MM.1S (cell line): ENCODE measurements around the gene ATAD5.

Experiments
- EZH2 ChIP-seq: fragments of 300-600 bp; sonication (generic); optimal IDR thresholded peaks from 2 replicates; pipeline ENCODE3; 2017; ENCODE audit warnings: low read depth, mild to moderate bottlenecking, antibody characterized with exemption, low read length, mixed read lengths
- TF ChIP-seq, protein P1 (sequence below): fragments of 300-600 bp; sonication (generic); IDR thresholded peaks from 2 replicates; pipeline ENCODE4 v1.5.1; 2016; ENCODE audit warnings: antibody characterized with exemption, low read length, mixed read lengths

GRCh38 chr17:30831663-30832437 lies at the start of gene ATAD5:
- TF ChIP-seq, protein P1, sequence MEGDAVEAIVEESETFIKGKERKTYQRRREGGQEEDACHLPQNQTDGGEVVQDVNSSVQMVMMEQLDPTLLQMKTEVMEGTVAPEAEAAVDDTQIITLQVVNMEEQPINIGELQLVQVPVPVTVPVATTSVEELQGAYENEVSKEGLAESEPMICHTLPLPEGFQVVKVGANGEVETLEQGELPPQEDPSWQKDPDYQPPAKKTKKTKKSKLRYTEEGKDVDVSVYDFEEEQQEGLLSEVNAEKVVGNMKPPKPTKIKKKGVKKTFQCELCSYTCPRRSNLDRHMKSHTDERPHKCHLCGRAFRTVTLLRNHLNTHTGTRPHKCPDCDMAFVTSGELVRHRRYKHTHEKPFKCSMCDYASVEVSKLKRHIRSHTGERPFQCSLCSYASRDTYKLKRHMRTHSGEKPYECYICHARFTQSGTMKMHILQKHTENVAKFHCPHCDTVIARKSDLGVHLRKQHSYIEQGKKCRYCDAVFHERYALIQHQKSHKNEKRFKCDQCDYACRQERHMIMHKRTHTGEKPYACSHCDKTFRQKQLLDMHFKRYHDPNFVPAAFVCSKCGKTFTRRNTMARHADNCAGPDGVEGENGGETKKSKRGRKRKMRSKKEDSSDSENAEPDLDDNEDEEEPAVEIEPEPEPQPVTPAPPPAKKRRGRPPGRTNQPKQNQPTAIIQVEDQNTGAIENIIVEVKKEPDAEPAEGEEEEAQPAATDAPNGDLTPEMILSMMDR: no peak
- TF ChIP-seq EZH2: no peak
